HG02571 (cell line): Measurements from ENCODE around the gene ZNF618.

ENCODE experiments used
- ATAC-seq: cut with Tn5 transposase; IDR thresholded peaks from one replicate; pipeline ENCODE4 v1.9.1; 2021; ENCODE audit warnings: mild to moderate bottlenecking, moderate library complexity; ENCODE audit not compliant: unreplicated experiment

Gene ZNF618

DNA sequence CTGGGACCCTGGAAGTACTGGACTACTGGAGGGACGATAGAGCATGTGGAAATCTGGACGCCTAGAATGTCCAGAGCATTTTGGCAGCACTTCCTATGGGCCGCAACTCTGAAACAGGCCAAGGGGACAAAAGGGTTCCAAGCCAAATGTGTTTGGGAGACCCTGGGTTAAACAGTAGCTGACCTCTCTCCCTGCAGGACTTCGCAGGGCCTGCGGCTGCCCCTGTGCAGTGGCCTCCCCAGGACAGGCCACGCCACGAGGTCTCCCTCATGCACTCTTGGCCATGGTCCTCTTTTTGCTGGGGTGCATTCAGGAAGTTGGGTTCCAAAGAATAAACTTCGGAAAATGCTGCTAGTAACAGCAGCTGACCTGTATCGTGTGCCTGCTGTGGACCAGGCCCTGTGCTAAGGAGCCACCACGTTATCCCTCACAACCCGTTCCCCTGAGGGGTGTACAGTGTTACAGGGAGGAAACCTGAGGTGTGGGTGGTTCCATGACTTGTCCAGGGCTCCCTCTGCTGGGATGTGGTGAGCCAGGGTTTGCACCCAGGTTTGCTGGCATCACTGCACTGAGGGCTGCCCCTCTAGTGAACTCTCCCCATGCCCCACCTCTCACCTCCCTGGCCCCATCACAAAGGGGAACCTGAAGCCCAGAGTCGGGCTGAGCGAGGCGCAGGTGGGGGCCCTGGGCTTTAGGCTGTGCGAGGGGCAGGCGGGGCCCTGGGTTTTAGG is 122.6 kb downstream of the ZNF618 start:
- ATAC-seq, result no peak

- ATAC-seq, result no peak
Observed at GRCh38 chr9:113999256-114000062, 123.3 kb downstream of the ZNF618 start.

DNA sequence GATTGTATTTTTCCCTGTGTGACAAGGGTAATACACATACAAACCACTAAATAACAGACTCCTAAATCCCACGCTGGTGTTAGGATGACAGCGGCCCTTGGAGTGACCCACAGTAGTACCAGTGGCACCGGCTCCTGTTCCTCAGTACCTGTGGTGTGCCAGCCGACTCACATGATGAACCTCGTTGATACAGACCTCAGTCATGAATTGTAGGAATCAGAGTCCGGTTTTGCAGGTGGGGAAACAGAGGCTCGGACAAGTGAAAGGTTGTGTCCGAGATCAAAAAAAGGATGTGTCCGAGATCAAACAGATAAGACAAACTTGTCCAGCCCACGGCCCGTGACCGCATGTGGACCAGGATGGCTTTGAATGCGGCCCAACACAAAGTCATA is 124.0 kb downstream of the ZNF618 start:
- no peak for ATAC-seq

- no peak for ATAC-seq
Observed at GRCh38 chr9:114000671-114001409, 124.7 kb downstream of the ZNF618 start.

DNA sequence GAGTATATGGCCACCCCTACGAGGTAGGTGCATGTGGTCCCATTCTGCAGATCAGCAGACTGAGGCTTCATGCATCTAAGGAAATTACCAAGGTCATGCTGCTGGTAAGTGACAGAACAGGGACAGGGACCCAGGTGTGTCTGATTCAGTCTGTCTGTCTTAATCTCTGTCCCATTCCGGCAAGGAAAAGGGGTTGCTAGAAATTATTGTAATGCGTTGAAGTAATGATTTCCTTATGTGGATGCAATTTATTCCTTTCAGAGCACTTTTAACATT is 125.2 kb downstream of the ZNF618 start:
- ATAC-seq, result no peak

DNA sequence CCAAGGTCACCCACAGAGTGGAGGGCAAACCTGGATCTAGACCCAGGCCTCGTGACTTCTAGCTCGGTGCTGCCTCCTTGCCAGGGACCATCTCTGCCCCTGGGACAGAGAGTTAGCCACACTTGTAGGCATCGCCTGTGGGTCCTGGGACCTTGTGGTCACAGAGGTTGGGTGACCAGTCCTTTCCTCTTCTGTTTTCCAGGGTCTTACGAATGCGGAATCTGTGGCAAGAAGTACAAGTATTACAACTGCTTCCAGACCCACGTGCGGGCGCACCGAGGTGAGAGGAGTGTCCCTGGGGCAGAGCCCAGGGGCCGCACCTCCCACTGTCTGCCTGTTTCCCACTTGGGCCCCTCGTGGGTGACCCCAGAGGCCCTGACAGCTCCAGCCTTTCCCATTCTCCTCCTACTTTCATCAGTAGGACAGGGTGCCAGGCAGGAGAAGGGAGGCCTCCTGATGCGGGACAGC is 125.7 kb downstream of the ZNF618 start:
- no peak for ATAC-seq

- no peak for ATAC-seq
Observed at GRCh38 chr9:114002271-114002985, 126.3 kb downstream of the ZNF618 start.

- no peak for ATAC-seq
Observed at GRCh38 chr9:114002986-114003350, 126.9 kb downstream of the ZNF618 start.

- no peak for ATAC-seq
Observed at GRCh38 chr9:114003351-114003750, 127.2 kb downstream of the ZNF618 start.

DNA sequence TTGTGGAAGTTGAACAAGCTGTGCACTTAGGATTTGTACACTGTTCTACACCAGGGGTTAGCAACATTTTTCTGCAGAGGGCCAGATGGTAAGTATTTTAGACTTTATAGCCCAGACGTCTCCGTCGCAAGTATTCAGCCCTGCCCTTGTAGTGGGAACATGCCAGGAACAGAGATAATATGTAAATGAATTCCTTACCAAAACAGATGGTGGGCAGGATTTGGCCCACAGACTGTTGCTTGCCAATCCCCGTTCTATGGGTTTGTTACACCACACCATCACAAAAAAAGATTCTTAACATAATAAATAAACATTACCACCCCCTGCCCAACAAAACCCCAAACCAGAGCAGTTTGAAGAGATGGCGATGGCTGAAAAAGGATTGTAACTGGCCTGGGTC is 127.6 kb downstream of the ZNF618 start:
- no peak for ATAC-seq

GRCh38 chr9:114004221-114004716 is 128.2 kb downstream of the ZNF618 start:
- no peak for ATAC-seq

DNA sequence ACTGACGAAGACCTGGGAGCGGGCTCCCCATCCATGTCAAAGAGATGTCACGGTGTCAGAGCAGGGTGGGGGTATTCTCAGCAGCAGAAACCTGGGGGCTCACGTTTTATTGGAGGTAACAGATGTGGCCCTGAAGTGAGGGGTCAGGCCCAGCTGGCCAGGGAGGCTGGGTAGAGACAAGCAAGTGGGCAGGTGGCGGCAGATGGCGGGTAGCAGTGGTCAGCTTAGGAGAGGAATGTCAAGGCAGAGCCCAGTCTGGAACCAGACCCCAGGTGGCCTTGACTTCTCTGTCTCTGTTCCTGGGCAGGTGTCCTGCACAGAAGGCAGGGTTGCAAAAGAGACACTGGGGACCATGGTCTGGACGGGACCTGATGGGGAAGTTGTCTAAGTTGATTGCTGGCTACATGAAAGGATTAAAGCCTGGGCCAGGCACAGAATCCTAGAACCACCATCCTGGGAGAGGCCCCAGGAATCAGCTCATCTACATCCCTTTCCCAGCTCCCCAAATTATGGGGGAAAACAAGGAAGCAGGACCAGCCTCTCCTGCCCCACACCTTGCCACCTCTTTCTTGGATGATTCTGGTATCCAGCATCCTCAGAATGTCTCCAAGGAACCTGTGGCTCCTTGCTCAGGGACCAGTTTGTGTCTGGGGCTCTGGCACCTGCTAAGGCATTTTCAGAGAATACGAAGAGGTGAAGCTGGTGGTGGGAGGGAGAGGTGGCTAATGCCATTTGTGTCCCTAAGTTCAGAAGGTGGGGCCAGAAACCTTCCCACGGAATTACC is 129.5 kb downstream of the ZNF618 start:
- ATAC-seq, result no peak

DNA sequence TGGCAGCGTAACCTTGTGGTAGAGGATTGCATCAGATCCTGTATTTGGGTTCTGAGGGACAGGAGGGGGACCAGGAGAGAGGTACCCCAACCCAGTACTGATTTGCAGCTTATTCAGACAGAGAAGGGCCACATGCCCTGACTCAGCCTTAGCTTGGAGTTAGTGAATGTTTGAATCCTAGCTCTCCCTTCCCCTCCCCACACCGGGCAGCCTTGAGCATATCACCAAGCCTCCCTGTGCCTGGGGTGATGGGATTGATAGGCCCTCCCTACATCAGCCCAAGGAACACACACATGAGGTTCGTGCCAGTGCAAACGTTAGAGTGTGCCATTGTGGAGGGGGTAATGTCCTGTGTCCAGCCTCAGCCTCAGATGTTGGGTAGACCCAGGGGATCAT is 130.0 kb downstream of the ZNF618 start:
- ATAC-seq, result no peak

DNA sequence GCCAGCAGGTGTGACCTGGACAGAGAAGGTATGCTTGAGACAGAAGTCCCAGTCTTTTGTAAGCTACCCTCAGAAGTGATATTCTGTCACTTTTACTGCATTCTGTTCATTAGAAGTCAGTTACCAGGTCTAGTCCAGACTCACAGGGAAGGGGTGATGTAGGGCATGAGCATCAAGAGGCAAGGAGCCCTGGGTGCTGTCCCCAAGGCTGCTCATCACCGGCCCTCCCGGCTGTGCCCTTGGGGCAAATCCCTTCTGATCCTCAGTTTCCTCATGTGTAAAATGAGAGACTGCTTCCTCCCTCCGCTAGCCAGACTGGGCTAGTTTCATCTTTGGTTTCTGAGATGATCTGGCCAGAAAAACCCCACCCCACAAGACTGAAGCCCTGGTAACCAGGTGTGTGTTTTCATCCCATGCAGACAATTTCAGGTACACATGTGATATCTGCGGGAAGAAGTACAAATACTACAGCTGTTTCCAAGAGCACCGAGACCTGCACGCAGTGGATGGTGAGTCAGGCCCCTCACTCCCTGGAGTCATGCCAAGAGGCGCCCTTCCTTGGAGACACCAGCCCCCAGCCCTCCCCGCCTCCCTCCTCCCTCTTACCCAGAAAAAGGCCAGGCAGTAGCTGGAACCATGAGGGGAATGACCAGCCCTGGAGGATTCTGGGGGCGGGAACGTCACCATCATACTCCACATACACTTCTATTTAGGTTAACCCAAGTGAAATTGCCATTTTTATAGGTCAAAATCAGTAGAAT is 131.0 kb downstream of the ZNF618 start:
- ATAC-seq, result no peak

DNA sequence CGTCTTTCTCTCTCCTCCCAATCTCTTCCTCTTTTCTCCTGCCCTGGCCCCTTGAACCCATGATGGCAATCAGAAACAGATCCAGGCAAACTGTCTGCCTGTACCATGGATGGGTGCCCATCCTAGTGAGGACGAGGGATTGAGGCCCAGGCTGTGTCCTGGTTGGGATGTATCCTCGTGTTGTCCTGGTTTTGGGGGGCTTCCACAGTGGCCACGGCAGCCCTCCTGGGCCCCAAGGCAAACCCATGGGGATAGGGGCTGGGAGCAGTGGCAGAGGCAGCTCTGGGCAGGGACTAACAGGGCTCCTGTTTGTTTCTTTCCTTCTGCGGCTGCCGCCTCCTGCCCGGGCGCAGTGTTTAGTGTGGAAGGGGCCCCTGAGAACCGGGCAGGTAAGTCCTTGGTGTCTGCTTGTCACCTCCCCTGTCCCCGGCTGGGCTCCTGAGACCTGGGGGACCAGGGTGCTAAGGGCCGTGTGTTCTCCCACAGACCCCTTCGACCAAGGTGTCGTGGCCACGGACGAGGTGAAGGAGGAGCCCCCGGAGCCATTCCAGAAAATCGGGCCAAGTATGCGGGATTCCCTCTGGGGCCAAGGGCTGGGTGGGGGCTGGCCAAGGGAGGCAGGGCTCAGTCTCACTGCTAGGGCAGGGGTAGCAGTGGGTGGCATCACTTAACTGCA is 132.0 kb downstream of the ZNF618 start:
- ATAC-seq, result no peak

- ATAC-seq, result no peak
Observed at GRCh38 chr9:114008667-114009410, 132.7 kb downstream of the ZNF618 start.

DNA sequence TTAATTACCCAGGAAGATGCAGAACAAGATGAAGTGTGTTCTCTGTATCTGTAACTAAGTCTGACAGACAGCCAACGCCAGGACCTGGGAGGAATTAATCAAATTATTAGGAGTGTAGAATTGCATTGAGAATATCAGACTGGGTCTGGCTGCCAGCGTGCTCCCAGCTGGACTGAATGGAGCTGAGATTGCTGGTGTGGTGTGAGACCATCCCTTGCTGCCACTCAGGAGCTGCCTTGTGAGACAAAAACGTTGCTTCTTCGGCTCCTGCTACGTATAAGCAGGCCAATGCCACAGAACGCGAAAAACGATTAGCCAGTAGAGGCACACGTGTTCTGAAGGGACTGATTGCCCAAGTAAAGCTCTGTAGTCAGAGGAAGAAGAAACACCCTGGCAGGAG is 135.2 kb downstream of the ZNF618 start:
- no peak for ATAC-seq

GRCh38 chr9:114012126-114012525 is 136.0 kb downstream of the ZNF618 start:
- no peak for ATAC-seq
